Endothelial cell (in vitro differentiated cells): ENCODE results near the gene ORC6. TPM values are rescaled to one million over a fixed set of nuclear protein-coding genes. Genes with fewer than 3 reads are reported as not detected.
A peak's percentile ranks its signal among the peaks of the same experiment; 100 is the strongest.

ENCODE experiments used
- DNase-seq: peaks from one replicate; pipeline ENCODE4 v3.0.0; 2021; ENCODE audit warnings: low spot score
- H3K27ac Mint-ChIP-seq: one replicate; pipeline ENCODE4 v1.8.0; 2021; ENCODE audit warnings: mixed read lengths, inconsistent platforms; ENCODE audit not compliant: unreplicated experiment
- H3K27me3 Mint-ChIP-seq: one replicate; pipeline ENCODE4 v1.8.0; 2021; ENCODE audit warnings: mild to moderate bottlenecking, moderate library complexity, mixed read lengths, inconsistent platforms; ENCODE audit not compliant: unreplicated experiment
- H3K36me3 Mint-ChIP-seq: one replicate; pipeline ENCODE4 v1.8.0; 2021; ENCODE audit warnings: mild to moderate bottlenecking, low read depth, mixed read lengths, inconsistent platforms; ENCODE audit not compliant: unreplicated experiment
- H3K4me1 Mint-ChIP-seq: one replicate; pipeline ENCODE4 v1.8.0; 2021; ENCODE audit warnings: mild to moderate bottlenecking, mixed read lengths, inconsistent platforms; ENCODE audit not compliant: unreplicated experiment
- H3K4me3 Mint-ChIP-seq: one replicate; pipeline ENCODE4 v1.8.0; 2021; ENCODE audit warnings: mild to moderate bottlenecking, mixed read lengths, inconsistent platforms; ENCODE audit not compliant: unreplicated experiment
- H3K9me3 Mint-ChIP-seq: one replicate; pipeline ENCODE4 v1.8.0; 2021; ENCODE audit warnings: mixed read lengths, inconsistent platforms; ENCODE audit not compliant: unreplicated experiment
- CTCF ChIP-seq: fragments of 200-600 bp; sonication (generic); IDR thresholded peaks from one replicate; pipeline ENCODE4 v1.5.0; 2021; ENCODE audit warnings: antibody characterized with exemption; ENCODE audit not compliant: unreplicated experiment
- total RNA-seq: library from RNA; stranded (reverse); fragmentation: NEBNext Ultra II Directional; extraction: Animal tissue kit (Norgen Biotek cat#: 25700); gene quantifications from one replicate; pipeline ENCODE4 v1.2.1, GENCODE V29; 2021; ENCODE audit not compliant: unreplicated experiment

Gene ORC6
- total RNA-seq, 1 donor from 2014 or later = 22.4 TPM

- no peak overlapping the region for H3K27ac Mint-ChIP-seq
- H3K36me3 Mint-ChIP-seq = no peaks in the 10 kb centered on the region
- DNase-seq = no peak
- no peak for TF ChIP-seq CTCF
- H3K4me1 Mint-ChIP-seq = no peaks in the 10 kb centered on the region
- no peaks in the 10 kb centered on the region for H3K9me3 Mint-ChIP-seq
- peaks cover 8% of the 10 kb centered on the region for H3K27me3 Mint-ChIP-seq
- H3K4me3 Mint-ChIP-seq = no peak overlapping the region
Observed at GRCh38 chr16:46733319-46733830, 43.9 kb downstream of the ORC6 start.

- peaks cover 3% of the 10 kb centered on the region for H3K27me3 Mint-ChIP-seq
- TF ChIP-seq CTCF = no peak
- H3K4me3 Mint-ChIP-seq = no peak overlapping the region
- H3K9me3 Mint-ChIP-seq = no peaks in the 10 kb centered on the region
- no peak overlapping the region for H3K27ac Mint-ChIP-seq
- H3K4me1 Mint-ChIP-seq = no peaks in the 10 kb centered on the region
- H3K36me3 Mint-ChIP-seq = no peaks in the 10 kb centered on the region
- DNase-seq = no peak
Observed at GRCh38 chr16:46736695-46737094, 47.2 kb downstream of the ORC6 start.

- H3K4me1 Mint-ChIP-seq = peaks cover 6% of the 10 kb centered on the region
- TF ChIP-seq CTCF = no peak
- no peak overlapping the region for H3K4me3 Mint-ChIP-seq
- H3K27me3 Mint-ChIP-seq = peaks cover 3% of the 10 kb centered on the region
- no peak for DNase-seq
- H3K9me3 Mint-ChIP-seq = no peaks in the 10 kb centered on the region
- no peak overlapping the region for H3K27ac Mint-ChIP-seq
- no peaks in the 10 kb centered on the region for H3K36me3 Mint-ChIP-seq
Observed at GRCh38 chr16:46737621-46738214, 48.3 kb downstream of the ORC6 start.

- DNase-seq = no peak
- Mint-ChIP-seq H3K9me3 (no peaks in the 10 kb centered on the region), H3K4me3 (no peak overlapping the region), H3K27me3 (peaks cover 3% of the 10 kb centered on the region), H3K27ac (no peak overlapping the region), H3K4me1 (peaks cover 11% of the 10 kb centered on the region), H3K36me3 (no peaks in the 10 kb centered on the region)
- no peak for TF ChIP-seq CTCF
Observed at GRCh38 chr16:46739934-46740333, 50.5 kb downstream of the ORC6 start.

- Mint-ChIP-seq H3K27me3 (no peaks in the 10 kb centered on the region), H3K36me3 (no peaks in the 10 kb centered on the region), H3K4me3 (no peak overlapping the region), H3K9me3 (no peaks in the 10 kb centered on the region), H3K27ac (peak overlapping the region; percentile 80), H3K4me1 (peaks cover 15% of the 10 kb centered on the region)
- no peak for TF ChIP-seq CTCF
- DNase-seq = peak; percentile 45
Observed at GRCh38 chr16:46743232-46743719, 53.8 kb downstream of the ORC6 start.
